Left lobe of liver (tissue), 2 donors: ENCODE measurements around the gene METTL27. TPM values are rescaled to one million over a fixed set of nuclear protein-coding genes. Genes with fewer than 3 reads are reported as not detected.
A peak's percentile ranks its signal among the peaks of the same experiment; 100 is the strongest.
"Not testable (repeated sequence)": the region's sequence is repeated elsewhere in the genome, so short reads cannot be mapped to it uniquely, and the experiment has no call there.

Experiments used
- ATAC-seq: fragments of 200-7000 bp; cut with Tn5 transposase; one replicate; pipeline ENCODE4 v1.9.1; 2020; ENCODE audit warnings: mild to moderate bottlenecking, moderate library complexity
- DNase-seq: peaks from one replicate; pipeline ENCODE4 v3.0.0-alpha.2; 2020; ENCODE audit warnings: low spot score
- total RNA-seq: library from RNA; stranded (reverse); gene quantifications from one replicate; pipeline ENCODE4 v1.2.1, GENCODE V29; 2021
- donor health status: DM: no; HTN: no; CAD: no; lungs with moderate emphysema.
- donor health status: DM: no; HTN: yes; CAD: no.

Gene METTL27, protein sequence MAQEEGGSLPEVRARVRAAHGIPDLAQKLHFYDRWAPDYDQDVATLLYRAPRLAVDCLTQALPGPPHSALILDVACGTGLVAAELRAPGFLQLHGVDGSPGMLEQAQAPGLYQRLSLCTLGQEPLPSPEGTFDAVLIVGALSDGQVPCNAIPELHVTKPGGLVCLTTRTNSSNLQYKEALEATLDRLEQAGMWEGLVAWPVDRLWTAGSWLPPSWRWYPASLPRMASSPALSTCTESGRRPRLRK
- total RNA-seq: 0.96 TPM

- DNase-seq (peak; percentile 92), ATAC-seq (peak; percentile 97)
Observed at GRCh38 chr7:73842067-73842976, at the start of gene METTL27. Gene METTL27, minus strand, starts transcription at chr7:73842516. Its CDS starts 376 bp downstream, at chr7:73842140.

DNA sequence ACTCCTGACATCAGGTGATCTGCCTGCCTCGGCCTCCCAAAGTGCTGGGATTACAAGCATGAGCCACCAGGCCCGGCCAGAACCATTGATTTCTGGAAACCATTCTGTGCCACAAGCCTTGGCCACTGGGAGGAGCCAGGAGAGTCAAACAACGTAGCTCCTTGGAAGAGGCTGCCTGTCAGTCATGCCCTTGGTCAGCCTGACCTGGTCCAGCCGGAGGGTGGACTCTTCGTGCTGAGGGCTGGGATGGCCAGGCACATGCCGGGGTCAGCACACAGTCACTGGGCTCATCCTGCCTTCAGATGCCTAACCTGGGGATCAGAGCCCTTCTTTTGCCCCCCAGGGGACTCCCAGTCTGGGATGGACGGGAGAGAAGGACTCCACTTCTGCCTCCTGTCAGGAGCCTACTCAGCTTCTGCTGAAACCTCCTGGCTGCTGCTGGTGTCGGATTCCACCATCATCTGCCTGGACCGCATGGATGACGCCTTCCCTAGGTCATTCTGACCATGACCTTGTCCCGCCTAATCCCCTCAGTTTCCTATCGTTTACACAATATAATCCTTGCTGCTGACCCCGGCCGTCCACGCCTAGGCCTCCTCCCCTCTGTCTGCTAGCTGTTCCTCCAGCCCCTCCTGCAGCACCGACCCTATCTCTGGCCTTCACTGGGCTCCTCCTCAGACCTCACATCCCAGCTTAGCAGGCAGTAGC is 49.0 kb upstream of the METTL27 start:
- DNase-seq (no peak), ATAC-seq (no peak)

- DNase-seq (no peak), ATAC-seq (no peak)
Observed at GRCh38 chr7:73890555-73891147, 48.3 kb upstream of the METTL27 start.

DNA sequence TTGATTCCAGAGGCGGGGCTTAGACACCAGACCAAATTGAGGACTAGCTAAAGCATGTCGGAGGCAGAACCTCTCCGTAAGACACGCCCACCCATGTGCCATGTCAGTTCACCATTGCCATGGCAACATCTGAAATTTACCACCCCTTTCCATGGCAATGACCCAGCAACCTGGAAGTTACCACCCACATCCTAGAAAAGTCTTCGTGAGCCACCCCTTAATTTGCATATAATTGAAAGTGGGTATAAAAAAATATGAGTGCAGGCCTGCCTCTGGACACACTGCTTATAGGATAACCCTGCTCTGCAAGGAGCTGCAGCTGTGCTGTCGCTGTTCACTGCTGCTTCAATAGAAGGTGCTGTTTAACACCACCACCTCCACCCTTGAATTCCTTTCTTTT is 46.6 kb upstream of the METTL27 start:
- DNase-seq (no peak), ATAC-seq (no peak)

DNA sequence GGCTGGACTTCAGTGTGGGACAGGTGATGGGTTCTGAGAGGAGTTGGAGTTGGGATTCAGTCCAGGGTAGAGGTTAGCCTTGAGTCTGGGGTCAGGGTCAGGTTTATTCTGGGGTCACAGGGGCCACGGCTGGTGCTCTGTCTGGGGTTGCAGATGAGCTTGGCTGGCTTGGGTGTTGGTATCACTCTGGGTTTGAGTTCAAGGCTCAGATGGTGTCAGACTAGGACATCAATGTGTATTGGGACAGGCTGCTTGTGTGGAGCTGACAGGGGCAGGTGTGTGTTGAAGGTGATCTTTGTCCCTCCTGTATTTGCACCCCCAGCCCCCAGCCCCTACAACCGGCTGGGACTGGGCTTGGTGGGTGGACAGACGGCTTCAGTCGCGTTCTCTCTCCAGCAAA is 45.4 kb upstream of the METTL27 start:
- no peak for DNase-seq
- ATAC-seq: no peak

GRCh38 chr7:73885975-73886798 is 43.9 kb upstream of the METTL27 start:
- DNase-seq (no peak), ATAC-seq (peak; percentile 43)

- no peak for DNase-seq
- ATAC-seq: no peak
Observed at GRCh38 chr7:73885433-73885974, 43.2 kb upstream of the METTL27 start.

GRCh38 chr7:73884867-73885422 is 42.6 kb upstream of the METTL27 start:
- not testable (repeated sequence) for ATAC-seq, DNase-seq

GRCh38 chr7:73882047-73882402 is 39.7 kb upstream of the METTL27 start:
- ATAC-seq: no peak
- DNase-seq: no peak

DNA sequence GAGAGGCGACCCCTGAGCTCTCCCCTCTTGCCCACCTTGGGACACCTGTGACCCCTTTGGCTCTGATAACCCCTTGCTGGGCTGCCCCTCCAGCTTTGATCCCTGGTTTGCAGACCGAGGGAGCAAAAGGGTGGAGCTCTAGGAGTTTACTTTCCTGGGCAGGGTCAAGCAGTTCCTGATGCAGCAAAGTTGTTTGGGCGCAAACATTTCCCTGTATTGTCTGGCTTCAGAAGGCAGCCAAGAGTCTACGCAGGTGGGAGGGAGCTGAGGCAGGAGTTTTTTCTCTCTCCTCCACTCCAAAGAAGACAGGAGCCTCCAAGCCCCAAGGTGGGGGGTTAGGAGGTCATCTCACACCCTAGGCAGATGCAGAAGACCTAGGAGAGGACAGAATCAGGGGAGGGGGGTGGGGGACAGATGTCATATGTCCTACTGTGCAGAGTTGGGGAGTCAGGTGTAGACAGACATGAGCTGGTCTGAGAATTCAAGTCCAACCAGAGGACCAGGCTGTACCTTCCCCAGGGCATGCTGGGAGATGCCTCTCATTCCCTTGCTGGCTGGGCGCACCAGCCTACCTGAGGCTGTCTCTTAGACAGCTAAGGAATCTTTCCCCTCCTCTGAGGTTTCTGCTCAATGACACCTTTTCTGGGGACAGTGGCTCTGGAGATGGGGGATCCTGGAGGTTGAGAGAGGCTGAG is 39.2 kb upstream of the METTL27 start:
- ATAC-seq: no peak

DNA sequence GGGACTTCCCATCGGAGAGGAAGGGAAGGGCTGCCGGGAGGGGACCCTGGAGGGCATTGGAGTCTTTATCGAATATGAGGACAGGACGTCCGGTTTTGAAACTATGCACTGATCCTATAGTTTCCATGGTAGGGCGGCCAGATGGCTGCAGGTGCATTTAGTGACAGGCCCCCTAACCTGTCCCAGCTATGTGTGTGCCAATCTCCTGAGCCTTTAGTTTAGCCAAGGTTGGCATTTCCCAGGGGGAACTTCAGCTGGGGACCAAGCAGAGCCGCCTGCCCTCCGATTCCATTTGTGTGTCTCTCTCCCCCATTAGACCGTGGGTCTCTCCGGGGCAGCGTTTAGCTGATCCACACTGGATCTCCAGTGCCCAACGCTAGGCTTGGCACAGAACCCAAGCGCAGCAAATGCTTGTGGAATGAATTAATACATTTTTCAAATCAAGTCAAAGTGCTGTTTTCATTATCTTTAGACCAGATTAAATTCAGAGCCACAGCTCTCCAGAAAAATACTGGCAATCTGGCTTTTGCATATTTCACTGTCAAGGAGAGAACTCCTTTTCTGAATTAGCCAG is 38.5 kb upstream of the METTL27 start:
- DNase-seq: no peak
- no peak for ATAC-seq

More for the DNA sequence above, 39.2 kb upstream of the METTL27 start:
- DNase-seq: no peak

DNA sequence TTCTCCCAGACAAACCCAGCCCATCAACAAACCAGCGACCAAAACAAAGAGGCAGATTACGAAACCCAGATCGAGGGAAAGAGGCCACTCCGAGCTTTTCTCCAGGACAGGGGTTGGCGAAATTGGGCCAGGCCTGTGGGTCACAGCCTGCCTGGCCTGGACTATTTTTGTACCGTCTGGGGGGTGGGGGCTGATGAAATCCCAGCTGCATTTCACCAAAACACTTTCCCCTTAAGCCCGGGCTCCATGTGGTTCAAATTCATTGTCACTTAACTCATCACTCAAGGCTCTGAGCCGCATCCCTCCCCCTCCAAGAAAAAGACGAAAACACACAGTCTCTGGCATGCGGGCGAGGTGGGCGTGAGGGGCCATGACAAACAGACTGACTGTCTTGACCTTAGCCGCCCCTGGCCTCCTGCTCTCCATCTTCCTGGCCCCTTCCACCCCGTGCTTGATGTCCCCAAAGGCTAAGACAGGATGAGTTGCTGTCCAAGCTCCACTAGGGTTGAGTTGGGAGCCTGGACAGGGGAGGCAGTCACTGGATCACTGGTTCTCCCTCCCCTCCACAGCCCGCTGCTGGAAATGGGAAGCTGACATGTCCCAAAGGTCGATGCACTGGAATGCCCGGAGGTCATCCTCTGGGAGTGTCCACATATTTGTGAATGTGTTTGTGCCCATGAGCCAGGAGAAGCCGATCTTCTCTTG is 37.8 kb upstream of the METTL27 start:
- ATAC-seq (peak; percentile 97), DNase-seq (peak; percentile 88)

DNA sequence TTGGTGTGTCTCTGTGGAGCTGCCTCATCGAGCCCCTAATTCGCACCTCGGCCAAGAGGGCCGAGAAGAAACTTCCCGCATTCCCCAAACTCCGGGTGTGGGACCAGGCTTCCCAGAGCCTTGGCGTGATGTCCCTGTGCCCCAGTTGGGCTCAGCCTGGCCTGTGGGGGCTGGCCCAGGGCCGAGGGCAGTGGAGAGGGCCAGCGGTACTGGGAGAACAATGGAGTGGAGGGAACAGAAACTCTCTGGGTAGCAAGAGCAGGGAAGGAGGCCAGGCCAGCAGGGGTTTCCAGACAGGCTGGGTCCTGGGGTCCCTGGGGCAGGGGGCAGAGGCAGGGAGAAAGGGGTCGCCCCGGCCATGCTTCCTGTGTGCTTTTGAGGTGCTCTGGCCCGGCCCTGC is 34.7 kb upstream of the METTL27 start:
- no peak for ATAC-seq

DNA sequence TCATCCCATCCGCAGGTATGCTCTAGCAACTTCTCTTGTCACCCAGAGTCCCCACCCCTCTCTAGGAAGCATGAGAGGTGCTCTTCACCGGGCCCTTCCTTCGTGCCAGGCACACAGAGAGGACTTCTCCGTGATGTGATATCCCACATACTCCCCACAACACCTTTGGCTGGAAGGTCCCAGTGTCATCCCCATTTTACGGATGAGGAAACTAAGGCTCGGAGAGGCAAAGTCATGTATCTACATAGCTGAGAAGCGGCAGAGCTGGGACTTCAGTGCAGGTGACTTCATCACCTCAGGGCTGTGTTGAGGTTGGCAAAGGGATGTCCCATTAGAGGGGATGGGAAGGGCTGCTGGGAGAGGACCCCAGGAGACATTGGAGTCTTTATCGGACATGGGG is 34.0 kb upstream of the METTL27 start:
- ATAC-seq: no peak
- DNase-seq: no peak

More for the DNA sequence above, 34.7 kb upstream of the METTL27 start:
- DNase-seq: no peak

GRCh38 chr7:73872056-73872908 is 30.0 kb upstream of the METTL27 start:
- DNase-seq (no peak), ATAC-seq (no peak)

GRCh38 chr7:73871163-73872011 is 29.1 kb upstream of the METTL27 start:
- peak; percentile 90 for ATAC-seq

More at GRCh38 chr7:73871163-73872011, 29.1 kb upstream of the METTL27 start:
- DNase-seq: peak; percentile 92
